Activated CD8-positive, alpha-beta memory T cell treated with anti-CD3 and anti-CD28 coated beads, Interleukin-2, amount 50 U/mL, for 24 hours (primary cell): ENCODE measurements around the gene TAF13.
"Not testable (repeated sequence)": the region's sequence is repeated elsewhere in the genome, so short reads cannot be mapped to it uniquely, and the experiment has no call there.

ENCODE experiments used
- DNase-seq: peaks from one replicate; pipeline ENCODE4 v3.0.0-alpha.2; 2020; ENCODE audit errors: extremely low read depth

Gene TAF13

GRCh38 chr1:109091078-109091838, 15.5 kb upstream of the TAF13 start:
- no peak for DNase-seq

GRCh38 chr1:109090196-109091077, 14.6 kb upstream of the TAF13 start, which contains the start of gene TMEM167B:
Gene TMEM167B, plus strand, starts transcription at chr1:109090764. Its CDS starts 109 bp downstream, at chr1:109090873.
- peak; percentile 78 for DNase-seq

GRCh38 chr1:109089242-109090015, 13.6 kb upstream of the TAF13 start:
- no peak for DNase-seq

GRCh38 chr1:109084563-109085517, 9.0 kb upstream of the TAF13 start:
- DNase-seq = no peak

- no peak for DNase-seq
Observed at GRCh38 chr1:109083923-109084322, 8.1 kb upstream of the TAF13 start.

- DNase-seq = no peak
Observed at GRCh38 chr1:109083501-109083900, 7.7 kb upstream of the TAF13 start.

GRCh38 chr1:109080441-109081082, 4.8 kb upstream of the TAF13 start:
- no peak for DNase-seq

- DNase-seq = no peak
Observed at GRCh38 chr1:109079240-109079622, 3.4 kb upstream of the TAF13 start.

- no peak for DNase-seq
Observed at GRCh38 chr1:109078317-109078716, 2.5 kb upstream of the TAF13 start.

- DNase-seq = no peak
Observed at GRCh38 chr1:109069294-109069693, 6.5 kb downstream of the TAF13 start.

GRCh38 chr1:109067883-109068282, 7.9 kb downstream of the TAF13 start:
- DNase-seq = no peak

- DNase-seq = no peak
Observed at GRCh38 chr1:109065137-109065536, 10.7 kb downstream of the TAF13 start.

GRCh38 chr1:109061183-109061582, 14.6 kb downstream of the TAF13 start:
- no peak for DNase-seq

GRCh38 chr1:109060707-109061106, 15.1 kb downstream of the TAF13 start:
- no peak for DNase-seq

- DNase-seq = no peak
Observed at GRCh38 chr1:109059026-109059425, 16.8 kb downstream of the TAF13 start.

GRCh38 chr1:109056064-109056463, 19.7 kb downstream of the TAF13 start:
- no peak for DNase-seq

- not testable (repeated sequence) for DNase-seq
Observed at GRCh38 chr1:109052145-109052544, 23.7 kb downstream of the TAF13 start.

- no peak for DNase-seq
Observed at GRCh38 chr1:109050228-109050995, 25.4 kb downstream of the TAF13 start.

GRCh38 chr1:109048335-109048734, 27.5 kb downstream of the TAF13 start:
- no peak for DNase-seq

GRCh38 chr1:109047339-109047738, 28.5 kb downstream of the TAF13 start:
- no peak for DNase-seq
